Testis (tissue), 2 donors: ENCODE data around the gene PFKFB3.

Experiments
- POLR2A ChIP-seq: fragments of 450-650 bp; IDR thresholded peaks from one replicate; pipeline ENCODE4 v1.6.1; 2017; ENCODE audit warnings: antibody characterized with exemption, mild to moderate bottlenecking, moderate library complexity
- TF ChIP-seq, protein P1 (sequence below), 3 experiments: fragments of 450-650 bp in 2 of 3; fragments of 200-600 bp in 1 of 3; sonication (generic) in 1 of 3; IDR thresholded peaks; one replicate each; pipeline ENCODE4 v1.5.1; 2016 to 2019; ENCODE audit warnings: antibody characterized with exemption in 3 of 3, mild to moderate bottlenecking in 2 of 3, moderate library complexity in 1 of 3

GRCh38 chr10:6274484-6274883 lies 71.8 kb downstream of the PFKFB3 start:
- TF ChIP-seq, protein P1, sequence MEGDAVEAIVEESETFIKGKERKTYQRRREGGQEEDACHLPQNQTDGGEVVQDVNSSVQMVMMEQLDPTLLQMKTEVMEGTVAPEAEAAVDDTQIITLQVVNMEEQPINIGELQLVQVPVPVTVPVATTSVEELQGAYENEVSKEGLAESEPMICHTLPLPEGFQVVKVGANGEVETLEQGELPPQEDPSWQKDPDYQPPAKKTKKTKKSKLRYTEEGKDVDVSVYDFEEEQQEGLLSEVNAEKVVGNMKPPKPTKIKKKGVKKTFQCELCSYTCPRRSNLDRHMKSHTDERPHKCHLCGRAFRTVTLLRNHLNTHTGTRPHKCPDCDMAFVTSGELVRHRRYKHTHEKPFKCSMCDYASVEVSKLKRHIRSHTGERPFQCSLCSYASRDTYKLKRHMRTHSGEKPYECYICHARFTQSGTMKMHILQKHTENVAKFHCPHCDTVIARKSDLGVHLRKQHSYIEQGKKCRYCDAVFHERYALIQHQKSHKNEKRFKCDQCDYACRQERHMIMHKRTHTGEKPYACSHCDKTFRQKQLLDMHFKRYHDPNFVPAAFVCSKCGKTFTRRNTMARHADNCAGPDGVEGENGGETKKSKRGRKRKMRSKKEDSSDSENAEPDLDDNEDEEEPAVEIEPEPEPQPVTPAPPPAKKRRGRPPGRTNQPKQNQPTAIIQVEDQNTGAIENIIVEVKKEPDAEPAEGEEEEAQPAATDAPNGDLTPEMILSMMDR (IDR thresholded peaks at IDR 0.05), result no peak
- no peak for TF ChIP-seq POLR2A
